AG09319 (cell line): ENCODE measurements around the gene RLN1.

Experiments used
- DNase-seq: peaks from one replicate; pipeline ENCODE4 v3.0.0-alpha.2; 2010; ENCODE audit warnings: low read depth; ENCODE audit errors: extremely low read depth
- CTCF ChIP-seq: IDR thresholded peaks from 2 replicates; pipeline ENCODE4 v1.5.1; 2011; ENCODE audit warnings: low read depth, mild to moderate bottlenecking, inconsistent platforms, low read length, moderate library complexity

The RLN1 gene

DNA sequence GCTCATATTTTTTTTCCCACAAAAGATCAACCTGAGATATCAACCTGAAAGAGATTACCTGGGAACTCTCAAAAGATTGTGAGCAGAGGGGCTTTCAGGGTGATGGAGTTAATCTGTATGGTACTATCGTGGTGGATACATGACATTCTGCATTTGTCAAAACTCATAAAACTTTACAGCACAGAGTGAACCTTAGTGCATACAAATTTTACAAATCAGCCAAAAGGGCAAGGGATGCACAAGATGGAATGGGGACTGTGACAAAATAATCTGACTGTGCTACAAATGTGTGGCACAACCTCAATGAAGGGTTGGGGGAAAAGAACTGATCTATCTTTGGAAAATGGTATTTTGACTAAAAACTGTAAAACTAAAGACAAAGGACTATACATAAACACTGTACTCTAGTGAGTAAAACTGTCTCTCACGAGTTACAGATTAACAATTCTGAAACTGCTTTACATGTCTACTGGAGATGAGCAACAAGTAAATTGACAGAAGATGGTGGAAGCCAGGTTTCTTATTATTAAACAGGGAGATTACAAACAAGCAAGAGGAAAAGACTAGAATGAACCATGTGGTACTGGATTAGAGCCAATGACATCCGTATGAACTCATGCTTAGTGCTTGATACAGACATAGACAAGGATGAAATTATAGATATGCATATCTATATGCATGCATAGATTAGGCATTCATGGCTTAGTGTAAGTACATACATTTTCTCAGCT, 24.8 kb upstream of the RLN1 start:
- TF ChIP-seq CTCF = no peak
- no peak for DNase-seq

DNA sequence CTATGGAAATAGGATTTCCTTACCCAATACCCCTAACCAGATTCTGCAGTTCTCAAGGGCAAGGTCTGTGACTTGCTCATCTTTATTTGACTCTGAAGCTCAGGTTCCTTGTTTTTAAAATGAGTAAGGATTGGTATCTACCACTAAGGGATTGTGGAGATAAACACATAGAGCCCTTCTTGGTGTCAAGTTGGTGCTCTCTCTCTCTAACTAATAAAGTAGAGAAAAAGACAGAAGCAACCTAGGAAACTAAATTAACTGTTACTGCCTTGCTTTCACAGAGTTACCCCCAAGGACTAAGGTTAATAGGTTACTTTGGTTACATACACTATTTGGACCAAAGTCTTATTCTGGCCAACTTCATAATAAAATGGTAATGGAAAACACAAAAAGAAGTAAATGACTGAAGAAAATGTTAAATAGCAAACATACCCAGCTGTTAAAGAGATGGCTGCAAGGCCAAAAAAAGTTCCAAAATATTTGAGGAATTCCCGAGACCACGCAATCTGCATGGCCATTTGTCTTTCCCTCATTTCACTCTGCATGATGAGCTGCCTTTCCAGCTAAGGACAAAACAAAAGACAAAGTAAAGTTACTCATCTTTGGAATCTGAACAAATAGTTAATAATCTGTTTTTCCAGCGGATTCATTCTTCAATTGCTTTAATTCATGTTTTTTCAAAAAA, 21.8 kb upstream of the RLN1 start:
- TF ChIP-seq CTCF = no peak
- no peak for DNase-seq

- TF ChIP-seq CTCF = no peak
- no peak for DNase-seq
Observed at GRCh38 chr9:5360341-5360740, 20.7 kb upstream of the RLN1 start.

DNA sequence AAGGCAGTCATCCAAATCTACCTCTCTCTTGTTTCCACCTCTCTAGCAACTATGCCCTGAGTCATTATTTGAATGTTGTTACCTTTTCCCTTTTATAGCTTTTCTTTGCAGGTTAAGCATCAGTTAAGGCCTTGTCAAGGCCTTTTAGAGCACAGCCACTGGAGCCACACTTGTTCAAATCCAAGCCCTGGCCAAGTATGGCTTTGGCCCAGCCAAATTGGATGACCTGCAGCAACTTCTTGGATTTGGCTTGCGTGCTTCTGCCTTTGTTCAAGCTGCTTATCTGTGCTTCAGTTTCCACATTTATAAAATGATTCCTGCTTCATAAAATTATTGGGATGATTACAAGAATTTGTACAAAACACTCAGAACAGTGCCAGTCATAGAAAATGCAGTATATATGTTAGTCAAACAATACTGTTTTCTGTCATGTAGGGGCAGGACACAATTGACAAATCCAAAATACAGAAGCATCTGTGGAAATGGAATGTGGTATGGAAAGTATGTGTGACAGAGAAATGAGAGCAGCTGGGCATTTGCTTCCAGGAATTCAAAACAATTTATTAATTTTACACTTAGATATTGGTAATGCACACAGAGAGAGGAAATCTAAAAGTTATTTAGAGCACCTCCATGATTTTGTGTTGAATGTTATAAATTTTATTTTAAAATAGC, 17.9 kb upstream of the RLN1 start:
- TF ChIP-seq CTCF = no peak
- DNase-seq = no peak

GRCh38 chr9:5355817-5356216, 16.1 kb upstream of the RLN1 start:
- no peak for TF ChIP-seq CTCF
- no peak for DNase-seq

GRCh38 chr9:5355226-5355625, 15.6 kb upstream of the RLN1 start:
- TF ChIP-seq CTCF = no peak
- no peak for DNase-seq

DNA sequence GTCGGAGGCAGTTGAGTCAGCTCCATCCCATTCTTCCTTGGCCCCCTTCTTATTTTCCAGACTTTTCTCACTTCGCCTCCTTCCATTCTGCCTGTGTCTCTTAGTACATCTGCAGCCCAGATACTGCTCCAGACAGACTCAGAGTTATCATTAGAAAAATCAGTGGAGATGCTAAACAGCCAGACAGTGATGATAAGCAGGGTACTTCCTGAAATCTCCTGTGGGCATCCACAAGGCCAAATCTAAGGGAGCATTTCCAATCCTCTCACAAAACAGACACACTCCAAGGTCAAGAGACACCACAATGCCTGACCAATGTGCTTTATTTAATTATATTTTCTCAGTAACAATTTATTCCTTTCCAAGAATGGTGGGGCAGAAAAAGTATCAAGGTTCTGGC, 14.5 kb upstream of the RLN1 start:
- no peak for TF ChIP-seq CTCF
- DNase-seq = no peak
